ENCODE data around the gene IKZF4. TPM values are rescaled to one million over a fixed set of nuclear protein-coding genes. Genes with fewer than 3 reads are reported as not detected.

The IKZF4 gene
- total RNA-seq, 1 experiment from 2014 or later: 13.9 TPM

DNA sequence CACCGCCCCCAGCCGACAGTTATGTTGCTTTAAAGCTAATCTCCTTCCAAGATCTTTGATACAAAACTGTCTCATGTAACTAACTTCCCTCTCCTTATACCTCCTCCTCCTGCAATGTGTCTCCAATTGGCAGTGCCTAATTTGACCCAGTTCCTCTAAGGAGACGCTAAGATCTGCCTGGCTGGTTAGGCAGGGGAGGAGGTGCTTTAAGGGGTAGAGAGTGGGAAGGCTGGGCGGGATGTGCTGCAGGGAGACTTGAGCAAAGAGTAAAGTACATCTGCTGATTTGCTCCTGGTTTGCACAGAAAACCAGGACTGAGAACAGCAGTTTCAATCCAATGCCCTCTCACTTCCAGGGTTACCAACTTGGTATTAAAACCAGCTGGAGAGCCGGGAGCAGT is 7.4 kb upstream of the IKZF4 start:
- H3K9me3 ChIP-seq (ENCODE audit: control insufficient read depth, low read depth, low read length): no peaks in the 10 kb centered on the region
- no peak overlapping the region for H3K23ac ChIP-seq (ENCODE audit: insufficient read length, low read depth, low read length)
- no peak overlapping the region for H2BK12ac ChIP-seq (ENCODE audit: insufficient read length, low read depth, low read length)
- Mint-ChIP-seq H3K36me3 (ENCODE audit: insufficient read depth in 1 of 3, low read depth in 3 of 3) (peaks cover 5 to 14% (median 10%) of the 10 kb centered on the region in 3 experiments), H3K27ac (peak overlapping the region in 2 of 3 experiments; percentile 29 to 30; a peak in 1 of 7 replicates), H3K4me1 (peaks cover 0 to 2% of the 10 kb centered on the region in 2 experiments; a peak in 3 of 4 replicates), H3K9me3 (no peaks in the 10 kb centered on the region), H3K4me3 (no peak overlapping the region), H3K27me3 (ENCODE audit: low read depth) (no peaks in the 10 kb centered on the region)
- no peak overlapping the region for H3K4me2 ChIP-seq (ENCODE audit: insufficient read depth, insufficient read length, low read length)
- no peaks in the 10 kb centered on the region for H4K20me1 ChIP-seq (ENCODE audit: control insufficient read depth, insufficient read depth, insufficient read length)
- no peak overlapping the region for H2AFZ ChIP-seq (ENCODE audit: low read length)
- H3K79me1 ChIP-seq (ENCODE audit: insufficient read depth, low read depth, low read length, poor library complexity, severe bottlenecking): no peaks in the 10 kb centered on the region
- no peak overlapping the region for H3K4ac ChIP-seq (ENCODE audit: low read depth, low read length)
- H3T11ph ChIP-seq (ENCODE audit: low read length): no peak overlapping the region
- no peak overlapping the region for H4K5ac ChIP-seq (ENCODE audit: insufficient read length, low read depth, low read length)
- no peak overlapping the region for H4K8ac ChIP-seq (replicated peaks; ENCODE audit: insufficient read length, low read depth, low read length)
- no peak overlapping the region for H3K56ac ChIP-seq (ENCODE audit: insufficient read length, low read depth, low read length)
- H2BK5ac ChIP-seq (ENCODE audit: insufficient read length, low read length): no peak overlapping the region
- no CpG with 5 or more reads among the region's 5 CpGs for WGBS (ENCODE audit: extremely low coverage, insufficient read length, low lambda C conversion rate)
- no peak overlapping the region for H3K14ac ChIP-seq (ENCODE audit: insufficient read depth, low read length)
- no peak overlapping the region for H3K18ac ChIP-seq (ENCODE audit: insufficient read length, low read depth, low read length)
- H3K79me2 ChIP-seq (ENCODE audit: insufficient read depth, low read length): no peaks in the 10 kb centered on the region
- H4K91ac ChIP-seq (ENCODE audit: insufficient read length, low read depth, low read length): no peak overlapping the region
- TF ChIP-seq CTCF (conservative IDR thresholded peaks at IDR 0.05): no peak
- H3K9ac ChIP-seq (ENCODE audit: extremely low read depth, insufficient read length, low read length): no peak overlapping the region
- H2BK20ac ChIP-seq (ENCODE audit: low read depth, low read length, poor library complexity, severe bottlenecking): no peak overlapping the region
- no peaks in the 10 kb centered on the region for H3K23me2 ChIP-seq (ENCODE audit: insufficient read length, low read depth, low read length, poor library complexity, severe bottlenecking)
- no peak overlapping the region for H3K27ac ChIP-seq (ENCODE audit: insufficient read length, low read depth, low read length)
- H2BK120ac ChIP-seq (ENCODE audit: low read depth, low read length, poor library complexity, severe bottlenecking): no peak overlapping the region
- DNase-seq: no peak
- no peaks in the 10 kb centered on the region for H3K27me3 ChIP-seq (ENCODE audit: insufficient read depth, low read length)
- no peaks in the 10 kb centered on the region for H3K4me1 ChIP-seq (ENCODE audit: insufficient read depth, low read length)
- no peak overlapping the region for H2BK15ac ChIP-seq (ENCODE audit: low read depth, low read length)
- H2AK5ac ChIP-seq (ENCODE audit: insufficient read length, low read length): no peak overlapping the region
